ENCODE results near the gene HMGCL. TPM values are rescaled to one million over a fixed set of nuclear protein-coding genes. Genes with fewer than 3 reads are reported as not detected.

The HMGCL gene
- total and polyA plus RNA-seq, 2 of the 13 experiments (the other 11 are each of a cell fraction or from before 2014, with no cell fraction given), result 21.3 to 41.4 TPM

DNA sequence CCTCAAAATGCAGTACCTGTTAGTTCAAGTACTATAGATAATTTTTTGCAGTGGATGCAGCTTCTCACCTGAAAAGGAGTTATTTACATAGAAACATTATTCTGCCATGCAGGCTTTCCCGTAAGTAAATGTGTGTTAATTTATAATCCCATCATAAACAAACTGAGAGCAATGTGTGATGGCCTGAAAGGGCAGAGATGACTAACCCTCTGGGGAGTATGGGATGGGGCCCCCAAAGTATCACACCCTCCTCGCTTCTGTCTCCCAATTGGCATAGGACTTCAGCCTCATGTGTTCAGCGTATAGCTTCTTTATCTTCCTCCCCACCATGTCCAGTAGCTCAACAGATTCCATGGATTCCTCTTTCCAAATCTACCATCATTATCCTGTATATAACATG, 7.6 kb downstream of the HMGCL start:
- BruUV-seq (replicated peaks), result no TSS peak
- in situ Hi-C loops (cut with HindIII; ENCODE audit: extremely low pct_ligation_motif_present, low pct_unique_long_range_greater_than_20kb) (no loop called here), intact Hi-C loops (cut with micrococcal nuclease; ENCODE audit: unreplicated experiment) (no loop called here)
- ChIA-PET POLR2A (interaction anchor here (0.9 kb wide), 1 partner anchor 39 kb away, joined by 3 read pairs; the partner anchor contains the start of gene PITHD1), CTCF (ENCODE audit: low intra/inter-chr PET ratio, low total read pairs) (no interaction called here)
- WGBS (ENCODE audit: low lambda C conversion rate), result 98% methylated on average over 3 of the region's 3 CpGs
- FAIRE-seq (no peak), ATAC-seq (no peak), DNase-seq (ENCODE audit: low spot score) (no peak)
- H3K36me3 ChIP-seq (replicated peaks in 1 of 2; ENCODE audit: control insufficient read depth in 1 of 2, insufficient read depth in 2 of 2, low read length in 2 of 2), result peaks cover 1 to 22% of the 10 kb centered on the region in 2 experiments; a peak in 2 of 5 replicates
- no peak overlapping the region for H2AFZ ChIP-seq (ENCODE audit: low read length)
- no peaks in the 10 kb centered on the region for H3K4me1 ChIP-seq (ENCODE audit: insufficient read depth, low read length)
- no peaks in the 10 kb centered on the region for H3K27me3 ChIP-seq (ENCODE audit: control insufficient read depth in 1 of 2, insufficient read depth in 2 of 2, low read length in 2 of 2)
- TF ChIP-seq NFE2 (CRISPR knock-in tag; IDR thresholded peaks at IDR 0.05) (no peak), TMF1 (CRISPR knock-in tag; IDR thresholded peaks at IDR 0.05; ENCODE audit: low read depth) (no peak), IRF2 (CRISPR knock-in tag; IDR thresholded peaks at IDR 0.05) (no peak), ZC3H4 (CRISPR knock-in tag; IDR thresholded peaks at IDR 0.05; ENCODE audit: borderline replicate concordance) (no peak), KDM5B (CRISPR knock-in tag; IDR thresholded peaks at IDR 0.05; ENCODE audit: borderline replicate concordance) (no peak), ZNF235 (CRISPR knock-in tag; IDR thresholded peaks at IDR 0.05; ENCODE audit: borderline replicate concordance) (no peak), GATAD1 (CRISPR knock-in tag; IDR thresholded peaks at IDR 0.05) (no peak), ISX (CRISPR knock-in tag; conservative IDR thresholded peaks at IDR 0.05) (no peak)
- TF ChIP-seq, protein P1, sequence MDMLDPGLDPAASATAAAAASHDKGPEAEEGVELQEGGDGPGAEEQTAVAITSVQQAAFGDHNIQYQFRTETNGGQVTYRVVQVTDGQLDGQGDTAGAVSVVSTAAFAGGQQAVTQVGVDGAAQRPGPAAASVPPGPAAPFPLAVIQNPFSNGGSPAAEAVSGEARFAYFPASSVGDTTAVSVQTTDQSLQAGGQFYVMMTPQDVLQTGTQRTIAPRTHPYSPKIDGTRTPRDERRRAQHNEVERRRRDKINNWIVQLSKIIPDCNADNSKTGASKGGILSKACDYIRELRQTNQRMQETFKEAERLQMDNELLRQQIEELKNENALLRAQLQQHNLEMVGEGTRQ (IDR thresholded peaks at IDR 0.05; ENCODE audit: low read depth, low read length), result no peak
- TF ChIP-seq, protein P1 (CRISPR knock-in tag; IDR thresholded peaks at IDR 0.05; ENCODE audit: borderline replicate concordance), result no peak
- H3K4me3 ChIP-seq (replicated peaks in 1 of 3; ENCODE audit: insufficient read depth in 1 of 3, low read depth in 2 of 3, low read length in 3 of 3), result no peak overlapping the region
- no peaks in the 10 kb centered on the region for H4K20me1 ChIP-seq (ENCODE audit: insufficient read depth, low read length)
- H3K79me2 ChIP-seq (ENCODE audit: insufficient read depth, low read length), result no peaks in the 10 kb centered on the region
- no peak overlapping the region for H3K4me2 ChIP-seq (ENCODE audit: low read depth, low read length)
- H3K9me3 ChIP-seq (ENCODE audit: low read length), result no peaks in the 10 kb centered on the region
- H3K27ac ChIP-seq (ENCODE audit: extremely low read length, insufficient read depth, low read length), result no peak overlapping the region
- H3K9ac ChIP-seq (ENCODE audit: insufficient read depth, low read depth, low read length), result no peak overlapping the region
